Transverse colon (tissue), 3 donors: ENCODE data around the gene MANBA.

ENCODE experiments used
- EP300 ChIP-seq: sonication (generic); formaldehyde crosslinking; IDR thresholded peaks from one replicate; pipeline ENCODE4 v1.6.1; 2017; ENCODE audit warnings: antibody characterized with exemption, low read depth
- TF ChIP-seq, protein P1 (sequence below), 5 experiments: fragments of 200-600 bp in 3 of 5; fragments of 450-650 bp in 2 of 5; sonication (generic) in 3 of 5; IDR thresholded peaks; 1 replicate in 2 of 5; 2 replicates in 3 of 5; pipeline ENCODE4 v1.5.1; 2016 to 2017; ENCODE audit warnings: antibody characterized with exemption in 5 of 5, inconsistent platforms in 3 of 5, mild to moderate bottlenecking in 2 of 5, moderate library complexity in 1 of 5

DNA sequence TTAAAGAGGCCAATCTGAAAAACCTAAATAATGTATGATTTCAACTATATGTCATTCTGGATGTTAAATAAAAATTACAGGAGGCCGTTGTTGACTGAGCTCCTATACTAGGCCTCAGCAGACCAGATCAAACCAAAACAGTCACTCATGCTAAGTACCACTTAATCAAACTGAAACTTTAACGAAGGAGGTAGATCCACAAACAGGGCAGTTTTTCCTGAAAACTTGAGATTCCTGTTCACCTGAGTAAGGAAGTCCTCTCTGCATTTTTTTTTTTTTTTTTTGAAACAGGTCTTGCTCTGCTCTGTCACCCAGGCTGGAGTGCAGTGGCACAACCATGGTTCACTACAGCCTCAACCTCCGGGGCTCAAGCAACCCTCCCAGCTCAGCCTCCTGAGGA, 27.7 kb downstream of the MANBA start:
- TF ChIP-seq EP300 = no peak
- TF ChIP-seq, protein P1, sequence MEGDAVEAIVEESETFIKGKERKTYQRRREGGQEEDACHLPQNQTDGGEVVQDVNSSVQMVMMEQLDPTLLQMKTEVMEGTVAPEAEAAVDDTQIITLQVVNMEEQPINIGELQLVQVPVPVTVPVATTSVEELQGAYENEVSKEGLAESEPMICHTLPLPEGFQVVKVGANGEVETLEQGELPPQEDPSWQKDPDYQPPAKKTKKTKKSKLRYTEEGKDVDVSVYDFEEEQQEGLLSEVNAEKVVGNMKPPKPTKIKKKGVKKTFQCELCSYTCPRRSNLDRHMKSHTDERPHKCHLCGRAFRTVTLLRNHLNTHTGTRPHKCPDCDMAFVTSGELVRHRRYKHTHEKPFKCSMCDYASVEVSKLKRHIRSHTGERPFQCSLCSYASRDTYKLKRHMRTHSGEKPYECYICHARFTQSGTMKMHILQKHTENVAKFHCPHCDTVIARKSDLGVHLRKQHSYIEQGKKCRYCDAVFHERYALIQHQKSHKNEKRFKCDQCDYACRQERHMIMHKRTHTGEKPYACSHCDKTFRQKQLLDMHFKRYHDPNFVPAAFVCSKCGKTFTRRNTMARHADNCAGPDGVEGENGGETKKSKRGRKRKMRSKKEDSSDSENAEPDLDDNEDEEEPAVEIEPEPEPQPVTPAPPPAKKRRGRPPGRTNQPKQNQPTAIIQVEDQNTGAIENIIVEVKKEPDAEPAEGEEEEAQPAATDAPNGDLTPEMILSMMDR (IDR thresholded peaks at IDR 0.05) = no peak
